ENCODE results near the gene RBM47. TPM values are rescaled to one million over a fixed set of nuclear protein-coding genes. Genes with fewer than 3 reads are reported as not detected.

Gene RBM47
- total RNA-seq, 4 donors from 2014 or later = 13.3 to 38.3 (median 21.8) TPM

DNA sequence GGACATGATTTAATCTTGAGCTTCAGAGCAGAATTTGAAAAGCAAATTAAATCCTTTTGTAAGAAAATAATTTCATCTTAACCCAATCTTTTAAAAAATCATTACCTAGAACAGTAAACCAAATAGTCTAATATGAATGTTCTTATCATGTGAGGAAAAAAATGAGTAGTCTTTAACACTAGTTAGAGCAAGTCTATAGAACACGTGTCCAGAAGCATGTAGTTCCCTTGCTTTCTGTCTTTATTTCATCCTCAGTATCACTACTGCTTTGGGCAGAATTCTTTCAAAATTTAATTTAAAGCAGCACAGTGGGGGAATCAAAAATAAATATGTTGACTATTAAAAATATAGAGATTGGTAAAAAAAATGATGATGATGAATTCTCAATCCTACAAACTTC is 2.1 kb downstream of the RBM47 start:
- Histone ChIP-seq H3K4me1 (peaks cover 4 to 17% (median 16%) of the 10 kb centered on the region in 4 donors), H3K36me3 (no peaks in the 10 kb centered on the region), H3K9me3 (no peaks in the 10 kb centered on the region), H3K27me3 (peaks cover 0 to 18% (median 0%) of the 10 kb centered on the region in 4 donors), H3K4me3 (no peak overlapping the region), H3K27ac (replicated peaks in 1 of 4) (no peak overlapping the region)
- TF ChIP-seq, protein P1, sequence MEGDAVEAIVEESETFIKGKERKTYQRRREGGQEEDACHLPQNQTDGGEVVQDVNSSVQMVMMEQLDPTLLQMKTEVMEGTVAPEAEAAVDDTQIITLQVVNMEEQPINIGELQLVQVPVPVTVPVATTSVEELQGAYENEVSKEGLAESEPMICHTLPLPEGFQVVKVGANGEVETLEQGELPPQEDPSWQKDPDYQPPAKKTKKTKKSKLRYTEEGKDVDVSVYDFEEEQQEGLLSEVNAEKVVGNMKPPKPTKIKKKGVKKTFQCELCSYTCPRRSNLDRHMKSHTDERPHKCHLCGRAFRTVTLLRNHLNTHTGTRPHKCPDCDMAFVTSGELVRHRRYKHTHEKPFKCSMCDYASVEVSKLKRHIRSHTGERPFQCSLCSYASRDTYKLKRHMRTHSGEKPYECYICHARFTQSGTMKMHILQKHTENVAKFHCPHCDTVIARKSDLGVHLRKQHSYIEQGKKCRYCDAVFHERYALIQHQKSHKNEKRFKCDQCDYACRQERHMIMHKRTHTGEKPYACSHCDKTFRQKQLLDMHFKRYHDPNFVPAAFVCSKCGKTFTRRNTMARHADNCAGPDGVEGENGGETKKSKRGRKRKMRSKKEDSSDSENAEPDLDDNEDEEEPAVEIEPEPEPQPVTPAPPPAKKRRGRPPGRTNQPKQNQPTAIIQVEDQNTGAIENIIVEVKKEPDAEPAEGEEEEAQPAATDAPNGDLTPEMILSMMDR (IDR thresholded peaks at IDR 0.05) = no peak
- TF ChIP-seq POLR2A (IDR thresholded peaks at IDR 0.05; ENCODE audit: low read depth) (no peak), POLR2AphosphoS5 (IDR thresholded peaks at IDR 0.05) (no peak), EP300 (IDR thresholded peaks at IDR 0.05) (no peak)
- intact Hi-C loops (cut with DNase I) = no loop called here
- DNase-seq (ENCODE audit: extremely low spot score) = no peak
- WGBS = 89% methylated on average over 1 of the region's 1 CpG

DNA sequence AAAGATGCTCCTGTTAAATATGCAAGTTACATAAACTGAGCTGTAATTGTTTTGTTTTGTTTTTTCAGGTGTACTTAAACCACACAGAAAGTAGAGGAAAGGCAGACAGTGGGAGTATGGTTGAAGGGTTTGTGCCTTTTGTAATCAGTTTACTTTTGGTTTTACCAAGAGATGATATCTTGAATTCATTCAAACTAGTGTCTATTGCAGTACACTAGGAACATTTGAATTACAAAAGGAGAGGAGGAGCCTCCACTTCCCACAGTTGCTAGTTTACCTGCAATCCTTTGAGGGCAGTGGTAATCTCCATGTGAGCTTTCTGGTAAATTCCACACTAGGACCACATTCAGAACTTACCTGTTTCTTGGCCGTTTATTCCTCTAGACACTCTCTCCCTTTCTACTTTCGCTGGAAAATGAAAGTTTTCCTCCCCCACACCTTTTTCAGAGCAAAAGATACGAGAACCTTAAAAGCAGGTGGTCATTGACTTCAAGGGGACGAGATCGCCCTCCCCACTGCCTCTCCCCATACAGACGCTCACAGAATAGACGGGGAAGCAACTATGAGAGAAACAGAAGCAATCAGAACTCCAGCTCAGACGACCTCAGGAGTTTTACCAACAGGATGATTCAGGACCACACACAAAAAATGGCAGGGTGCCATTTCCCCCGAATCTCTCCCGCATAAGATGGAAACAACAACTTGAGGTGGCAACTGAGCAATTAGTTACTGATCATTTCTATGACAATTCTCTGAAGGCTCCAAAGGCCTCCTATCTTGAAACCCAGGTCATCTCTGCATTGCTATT is 3.3 kb downstream of the RBM47 start:
- 54% methylated on average over 10 of the region's 10 CpGs for WGBS

DNA sequence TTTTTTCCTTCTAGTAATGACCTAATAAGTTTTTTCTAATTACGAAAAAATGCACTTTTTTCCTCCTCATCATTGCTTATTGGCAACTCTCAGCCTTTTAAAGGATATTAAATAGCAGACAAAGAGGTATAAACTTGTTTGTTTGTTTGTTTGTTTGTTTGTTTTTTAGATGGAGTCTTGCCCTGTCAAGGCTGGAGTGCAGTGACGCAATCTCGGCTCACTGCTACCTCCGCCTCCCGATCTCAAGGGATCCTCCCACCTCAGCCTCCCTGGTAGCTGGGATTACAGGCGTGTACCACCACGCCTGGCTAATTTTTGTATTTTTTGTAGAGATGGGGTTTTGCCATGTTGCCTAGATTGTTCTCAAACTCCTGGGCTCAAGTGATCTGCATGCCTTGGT is 6.0 kb downstream of the RBM47 start:
- Histone ChIP-seq H3K27me3 (peaks cover 0 to 18% (median 0%) of the 10 kb centered on the region in 4 donors), H3K36me3 (no peaks in the 10 kb centered on the region), H3K4me3 (no peak overlapping the region), H3K4me1 (peaks cover 0 to under 1% (median 0%) of the 10 kb centered on the region in 4 donors), H3K27ac (replicated peaks in 1 of 4) (no peak overlapping the region), H3K9me3 (no peaks in the 10 kb centered on the region)
- intact Hi-C loops (cut with DNase I) = no loop called here
- WGBS = 97% methylated on average over 7 of the region's 7 CpGs
- DNase-seq (ENCODE audit: extremely low spot score) = no peak
- TF ChIP-seq, protein P1 (IDR thresholded peaks at IDR 0.05) = no peak
- TF ChIP-seq EP300 (IDR thresholded peaks at IDR 0.05) (no peak), POLR2AphosphoS5 (IDR thresholded peaks at IDR 0.05) (no peak), POLR2A (IDR thresholded peaks at IDR 0.05; ENCODE audit: low read depth) (no peak)

More for the DNA sequence above, 3.3 kb downstream of the RBM47 start:
- Histone ChIP-seq H3K27ac (replicated peaks in 1 of 4) (no peak overlapping the region), H3K9me3 (no peaks in the 10 kb centered on the region), H3K4me1 (peaks cover 4 to 17% (median 16%) of the 10 kb centered on the region in 4 donors), H3K36me3 (no peaks in the 10 kb centered on the region), H3K4me3 (peak overlapping the region in 1 of 4 donors; percentile 22), H3K27me3 (peaks cover 0 to 18% (median 0%) of the 10 kb centered on the region in 4 donors)
- no peak for DNase-seq (ENCODE audit: extremely low spot score)
- intact Hi-C loops (cut with DNase I) = no loop called here
- TF ChIP-seq POLR2AphosphoS5 (IDR thresholded peaks at IDR 0.05) = no peak
- no peak for TF ChIP-seq EP300 (IDR thresholded peaks at IDR 0.05)
- TF ChIP-seq POLR2A (IDR thresholded peaks at IDR 0.05; ENCODE audit: low read depth) = no peak
- TF ChIP-seq, protein P1 (IDR thresholded peaks at IDR 0.05) = no peak

DNA sequence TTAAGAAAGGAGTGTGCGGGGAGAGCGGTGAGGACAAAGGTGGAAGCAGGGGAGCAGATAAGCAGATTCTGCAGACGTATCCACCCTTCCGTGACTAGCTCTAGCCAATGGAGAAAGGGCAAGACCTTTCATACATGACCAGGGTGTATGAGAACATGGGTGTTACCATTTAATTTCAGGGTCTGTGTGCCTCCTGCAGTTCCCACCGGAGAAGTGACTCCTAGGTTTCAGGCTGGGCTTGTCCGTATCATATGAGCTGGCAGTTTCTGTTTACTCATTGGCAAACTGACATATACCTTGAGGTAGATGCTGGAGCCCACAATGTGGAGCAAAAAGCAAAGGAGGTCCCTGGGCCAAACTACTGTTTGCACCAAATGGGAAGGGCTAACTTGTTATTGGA is 6.8 kb downstream of the RBM47 start:
- intact Hi-C loops (cut with DNase I) = no loop called here
- Histone ChIP-seq H3K4me3 (no peak overlapping the region), H3K36me3 (no peaks in the 10 kb centered on the region), H3K27ac (replicated peaks in 1 of 4) (no peak overlapping the region), H3K4me1 (no peaks in the 10 kb centered on the region), H3K9me3 (no peaks in the 10 kb centered on the region), H3K27me3 (peaks cover 0 to 18% (median 0%) of the 10 kb centered on the region in 4 donors)
- WGBS = 84% methylated on average over 5 of the region's 6 CpGs
- TF ChIP-seq POLR2A (IDR thresholded peaks at IDR 0.05; ENCODE audit: low read depth) = no peak
- TF ChIP-seq, protein P1 (IDR thresholded peaks at IDR 0.05) = no peak
- no peak for TF ChIP-seq EP300 (IDR thresholded peaks at IDR 0.05)
- TF ChIP-seq POLR2AphosphoS5 (IDR thresholded peaks at IDR 0.05) = no peak
- DNase-seq (ENCODE audit: extremely low spot score) = no peak

All from esophagus muscularis mucosa (tissue), 4 donors.